ENCODE results near the gene GREB1.

The GREB1 gene

DNA sequence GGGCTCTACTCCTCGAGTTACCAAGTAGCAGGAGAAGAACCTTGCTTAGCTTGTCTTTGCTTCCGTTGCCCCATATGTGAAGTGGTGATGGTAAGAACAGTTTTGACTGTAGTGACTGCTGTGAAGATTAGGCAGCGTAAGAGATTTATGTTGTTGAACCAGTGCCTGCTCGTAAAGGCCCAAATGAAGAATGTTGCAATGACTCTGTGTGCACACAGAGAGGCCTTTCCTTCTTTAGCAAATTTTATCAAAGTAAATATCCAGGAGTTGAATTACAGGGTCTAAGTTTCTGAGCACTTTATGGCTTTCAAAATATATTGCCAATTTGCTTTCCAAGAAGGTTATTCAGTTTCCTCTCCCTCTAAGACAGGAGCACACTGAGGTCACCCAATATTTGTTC lies 121.7 kb downstream of the GREB1 start:
- no peak overlapping the region for H3K4me3 ChIP-seq (ENCODE audit: low read depth, low read length)
- no peak for DNase-seq (ENCODE audit: low read depth)
- TF ChIP-seq, protein P1, sequence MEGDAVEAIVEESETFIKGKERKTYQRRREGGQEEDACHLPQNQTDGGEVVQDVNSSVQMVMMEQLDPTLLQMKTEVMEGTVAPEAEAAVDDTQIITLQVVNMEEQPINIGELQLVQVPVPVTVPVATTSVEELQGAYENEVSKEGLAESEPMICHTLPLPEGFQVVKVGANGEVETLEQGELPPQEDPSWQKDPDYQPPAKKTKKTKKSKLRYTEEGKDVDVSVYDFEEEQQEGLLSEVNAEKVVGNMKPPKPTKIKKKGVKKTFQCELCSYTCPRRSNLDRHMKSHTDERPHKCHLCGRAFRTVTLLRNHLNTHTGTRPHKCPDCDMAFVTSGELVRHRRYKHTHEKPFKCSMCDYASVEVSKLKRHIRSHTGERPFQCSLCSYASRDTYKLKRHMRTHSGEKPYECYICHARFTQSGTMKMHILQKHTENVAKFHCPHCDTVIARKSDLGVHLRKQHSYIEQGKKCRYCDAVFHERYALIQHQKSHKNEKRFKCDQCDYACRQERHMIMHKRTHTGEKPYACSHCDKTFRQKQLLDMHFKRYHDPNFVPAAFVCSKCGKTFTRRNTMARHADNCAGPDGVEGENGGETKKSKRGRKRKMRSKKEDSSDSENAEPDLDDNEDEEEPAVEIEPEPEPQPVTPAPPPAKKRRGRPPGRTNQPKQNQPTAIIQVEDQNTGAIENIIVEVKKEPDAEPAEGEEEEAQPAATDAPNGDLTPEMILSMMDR (IDR thresholded peaks at IDR 0.05; ENCODE audit: low read depth, low read length, missing control alignments): no peak

DNA sequence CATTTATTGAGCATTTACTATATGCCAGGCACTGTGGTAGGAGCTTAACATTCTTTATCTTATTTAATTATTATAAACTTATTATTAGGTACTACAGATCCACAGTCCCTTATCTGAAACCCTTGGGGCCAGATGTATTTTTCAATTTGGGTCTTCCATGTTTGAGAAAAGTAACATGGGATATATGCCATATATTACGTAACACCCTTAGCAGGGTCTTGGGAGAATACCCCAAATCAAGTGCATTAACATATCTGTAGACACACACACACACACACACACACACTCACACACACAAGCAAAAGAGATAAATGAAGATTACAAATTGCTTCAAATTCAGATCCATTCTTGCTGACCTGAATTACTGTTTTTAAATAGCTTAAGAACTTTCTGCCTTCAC lies 122.4 kb downstream of the GREB1 start:
- H3K4me3 ChIP-seq (ENCODE audit: low read depth, low read length): no peak overlapping the region
- TF ChIP-seq, protein P1 (IDR thresholded peaks at IDR 0.05; ENCODE audit: low read depth, low read length, missing control alignments): no peak
- no peak for DNase-seq (ENCODE audit: low read depth)

DNA sequence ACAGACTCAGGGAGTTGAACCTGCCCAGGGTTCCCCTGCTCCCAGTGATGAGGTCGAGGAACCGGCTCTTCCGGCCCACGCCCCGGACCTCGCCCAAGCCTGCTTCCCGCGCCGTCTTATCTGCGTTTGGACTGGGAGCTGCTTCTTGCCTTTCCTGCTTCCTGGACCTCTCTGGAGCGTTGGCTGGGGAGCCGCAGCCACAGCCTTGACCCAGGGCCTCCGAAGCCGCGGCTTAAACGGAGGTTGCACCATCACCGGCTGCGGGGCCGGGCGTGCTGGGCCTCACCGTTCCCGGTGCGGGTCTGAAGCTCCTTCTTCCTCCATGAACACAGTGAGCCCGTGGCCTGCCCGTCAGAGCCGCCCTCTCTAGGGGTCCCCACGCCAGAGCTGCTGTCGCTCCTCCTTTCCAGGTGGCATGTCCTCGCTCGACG lies 122.8 kb downstream of the GREB1 start:
- no peak for DNase-seq (ENCODE audit: low read depth)
- H3K4me3 ChIP-seq (ENCODE audit: low read depth, low read length): no peak overlapping the region
- TF ChIP-seq, protein P1 (IDR thresholded peaks at IDR 0.05; ENCODE audit: low read depth, low read length, missing control alignments): no peak

DNA sequence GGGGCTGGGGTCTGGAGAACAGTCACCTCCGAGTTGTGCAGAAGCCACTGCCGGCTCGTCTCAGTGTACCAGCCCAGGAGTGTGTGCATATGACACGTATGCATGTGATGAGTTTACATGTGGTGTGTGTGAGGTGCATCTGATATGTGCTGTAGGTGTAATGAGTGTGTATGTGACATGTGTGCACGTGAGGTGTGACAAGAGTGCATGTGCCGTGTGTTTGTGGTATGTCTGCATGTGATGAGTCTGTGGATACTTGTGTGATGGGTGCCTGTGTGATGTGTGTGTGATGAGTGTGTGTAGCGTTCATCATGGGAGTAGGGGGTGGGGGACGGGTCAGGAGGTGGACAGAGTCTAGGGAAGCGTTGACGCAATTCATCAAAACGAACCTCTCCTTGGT lies 123.3 kb downstream of the GREB1 start:
- DNase-seq (ENCODE audit: low read depth): no peak
- TF ChIP-seq, protein P1 (IDR thresholded peaks at IDR 0.05; ENCODE audit: low read depth, low read length, missing control alignments): no peak
- H3K4me3 ChIP-seq (ENCODE audit: low read depth, low read length): no peak overlapping the region

DNA sequence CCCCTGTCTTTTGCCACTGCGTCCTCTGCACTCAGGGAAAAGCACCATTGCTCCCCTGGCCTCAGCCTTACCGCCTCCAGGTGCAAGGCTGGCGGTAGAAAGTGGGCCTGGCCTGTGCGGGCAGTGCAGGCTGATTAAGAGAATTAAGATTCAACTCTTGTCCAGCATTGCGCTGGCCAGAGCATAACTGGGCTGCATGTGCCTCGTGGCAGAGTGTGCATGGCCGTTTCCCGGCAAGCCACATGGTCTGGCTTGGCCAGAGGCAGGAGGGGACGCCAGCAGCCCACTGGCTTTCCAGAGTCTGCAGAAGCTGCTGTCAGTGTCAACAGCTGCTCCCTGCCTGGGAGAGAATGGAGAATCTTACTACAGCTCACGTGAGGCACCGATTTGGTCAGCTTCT lies 123.8 kb downstream of the GREB1 start:
- DNase-seq (ENCODE audit: low read depth): no peak
- H3K4me3 ChIP-seq (ENCODE audit: low read depth, low read length): no peak overlapping the region
- TF ChIP-seq, protein P1 (IDR thresholded peaks at IDR 0.05; ENCODE audit: low read depth, low read length, missing control alignments): no peak

DNA sequence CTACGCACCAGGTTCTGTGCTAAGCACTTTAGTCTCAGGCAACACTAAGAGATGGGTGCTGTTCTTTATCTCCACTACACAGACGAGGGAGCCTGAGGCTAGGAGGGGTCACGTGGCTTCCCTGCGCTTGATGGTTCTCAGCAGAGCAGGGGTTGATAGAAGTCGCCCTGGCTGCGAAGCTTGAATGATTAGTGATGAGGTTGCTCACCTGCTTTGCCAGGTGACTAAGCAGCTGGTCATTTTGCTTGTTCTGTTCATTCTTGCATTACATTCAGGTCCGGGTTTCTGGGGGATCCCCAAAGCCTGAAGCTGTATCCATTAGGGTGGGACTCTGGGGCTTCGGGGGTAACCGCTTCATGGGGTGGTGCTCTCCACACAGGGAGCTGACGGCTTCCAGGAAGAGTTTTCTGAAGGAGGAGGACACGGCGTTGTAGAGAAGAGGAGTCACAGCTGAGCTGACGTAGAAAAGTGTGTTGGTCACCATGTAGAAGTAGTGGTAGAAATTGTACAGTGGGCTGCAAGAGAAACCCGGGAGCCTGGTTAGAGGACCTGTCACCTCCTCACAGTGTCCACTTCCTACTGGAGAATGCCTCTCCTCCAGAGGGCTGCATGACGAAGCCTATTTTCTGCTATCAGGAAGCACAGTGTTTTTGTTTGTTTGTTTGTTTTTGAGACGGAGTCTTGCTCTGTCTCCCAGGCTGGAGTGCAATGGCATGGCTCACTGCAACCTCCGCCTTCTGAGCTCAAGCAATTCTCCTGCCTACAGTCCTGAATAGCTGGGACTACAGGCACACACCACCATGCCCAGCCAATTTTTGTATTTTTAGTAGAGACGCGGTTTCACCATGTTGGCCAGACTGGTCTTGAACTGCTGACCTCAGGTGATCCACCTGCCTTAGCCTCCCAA lies 124.6 kb downstream of the GREB1 start:
- TF ChIP-seq, protein P1 (IDR thresholded peaks at IDR 0.05; ENCODE audit: low read depth, low read length, missing control alignments): no peak
- DNase-seq (ENCODE audit: low read depth): no peak
- no peak overlapping the region for H3K4me3 ChIP-seq (ENCODE audit: low read depth, low read length)

DNA sequence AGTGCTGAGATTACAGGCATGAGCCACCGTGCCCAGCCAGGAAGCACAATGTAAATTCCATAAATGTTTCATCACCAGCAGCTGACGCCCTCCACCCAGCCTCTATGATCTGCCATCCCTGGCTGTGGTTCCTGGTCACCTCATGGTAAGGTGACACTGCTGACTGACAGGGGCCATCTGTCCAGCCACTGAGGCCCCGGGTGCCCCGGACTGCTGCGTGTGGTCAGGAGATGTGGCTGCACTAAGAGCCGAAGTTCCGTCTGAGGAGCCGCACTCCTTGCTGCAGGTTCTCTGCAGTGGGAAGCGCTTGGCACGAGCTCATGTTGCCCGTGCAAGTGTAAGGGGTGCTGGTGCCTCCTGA lies 125.2 kb downstream of the GREB1 start:
- DNase-seq (ENCODE audit: low read depth): no peak
- H3K4me3 ChIP-seq (ENCODE audit: low read depth, low read length): no peak overlapping the region
- TF ChIP-seq, protein P1 (IDR thresholded peaks at IDR 0.05; ENCODE audit: low read depth, low read length, missing control alignments): no peak
